OCI-LY7 (cell line): Measurements from ENCODE around the gene LRRC59. TPM values are rescaled to one million over a fixed set of nuclear protein-coding genes. Genes with fewer than 3 reads are reported as not detected.
"Not testable (repeated sequence)": the region's sequence is repeated elsewhere in the genome, so short reads cannot be mapped to it uniquely, and the experiment has no call there.

Source experiments
- BruUV-seq: library from RNA; stranded (reverse); fragments of 400-500 nt; replicated peaks from 2 replicates; lab custom pipeline; 2021; lab: Mats Ljungman, UMichigan
- CTCF ChIA-PET: fragments of 300-600 bp; sonication (Branson Sonifier 250); formaldehyde crosslinking; loops from one replicate; lab custom pipeline; 2022; ENCODE audit warnings: antibody characterized with exemption; ENCODE audit not compliant: unreplicated experiment; lab: Charles Lee
- POLR2A ChIA-PET: fragments of 300-600 bp; sonication (Branson Sonifier 250); formaldehyde crosslinking; loops from one replicate; lab custom pipeline; 2022; ENCODE audit warnings: antibody characterized with exemption; lab: Charles Lee
- DNase-seq: peaks from one replicate; pipeline ENCODE4 v3.0.0-alpha.2; 2015; ENCODE audit warnings: low spot score
- H2AFZ ChIP-seq: fragments of 200-600 bp; sonication (generic), shearing (Covaris generic); 2 replicates; pipeline ENCODE4 v1.6.1; 2014; ENCODE audit warnings: mild to moderate bottlenecking, antibody characterized with exemption, low read length, moderate library complexity
- H3K27ac ChIP-seq: fragments of 200-600 bp; sonication (generic); 2 replicates; pipeline ENCODE4 v1.5.1; 2014; ENCODE audit warnings: mixed run types, low read depth, mild to moderate bottlenecking, moderate library complexity, low read length, inconsistent platforms; ENCODE audit not compliant: poor library complexity, severe bottlenecking
- H3K36me3 ChIP-seq: fragments of 200-600 bp; sonication (generic); 2 replicates; pipeline ENCODE4 v1.6.1; 2014; ENCODE audit warnings: mild to moderate bottlenecking, antibody characterized with exemption, low read length, moderate library complexity, mixed read lengths; ENCODE audit not compliant: insufficient read depth
- H3K4me1 ChIP-seq: fragments of 200-600 bp; sonication (generic); 2 replicates; pipeline ENCODE4 v1.5.1; 2014; ENCODE audit warnings: mild to moderate bottlenecking, low read length; ENCODE audit not compliant: insufficient read depth, poor library complexity, severe bottlenecking
- H3K4me2 ChIP-seq: fragments of 200-600 bp; sonication (generic); 2 replicates; pipeline ENCODE4 v1.6.1; 2014; ENCODE audit warnings: mild to moderate bottlenecking, low read length
- H3K4me3 ChIP-seq: fragments of 200-600 bp; sonication (generic); 2 replicates; pipeline ENCODE4 v1.5.1; 2014; ENCODE audit warnings: mild to moderate bottlenecking, low read depth, low read length; ENCODE audit not compliant: poor library complexity, severe bottlenecking
- H3K79me2 ChIP-seq: fragments of 200-600 bp; sonication (generic); 2 replicates; pipeline ENCODE4 v1.6.1; 2016; ENCODE audit warnings: low read depth, mild to moderate bottlenecking, low read length, moderate library complexity, mixed read lengths; ENCODE audit not compliant: insufficient read depth
- H3K9me2 ChIP-seq: fragments of 200-600 bp; sonication (generic); 2 replicates; pipeline ENCODE4 v1.6.1; 2016; ENCODE audit warnings: mild to moderate bottlenecking, low read length, mixed read lengths; ENCODE audit not compliant: insufficient read depth
- H3K9me3 ChIP-seq: fragments of 200-600 bp; sonication (generic); 2 replicates; pipeline ENCODE4 v1.6.1; 2014; ENCODE audit warnings: mild to moderate bottlenecking, mixed run types, low read length, mixed read lengths
- H4K20me1 ChIP-seq: fragments of 200-600 bp; sonication (generic); 2 replicates; pipeline ENCODE4 v1.6.1; 2014; ENCODE audit warnings: mild to moderate bottlenecking, antibody characterized with exemption, low read length, moderate library complexity, mixed read lengths; ENCODE audit not compliant: insufficient read depth
- CTCF ChIP-seq: fragments of 200-600 bp; sonication (generic); conservative IDR thresholded peaks from 2 replicates; pipeline ENCODE4 v1.5.1; 2014; ENCODE audit warnings: mild to moderate bottlenecking, antibody characterized with exemption, low read length, moderate library complexity, mixed read lengths
- EZH2phosphoT487 ChIP-seq: fragments of 200-600 bp; sonication (generic); IDR thresholded peaks from 2 replicates; pipeline ENCODE4 v1.6.1; 2018; ENCODE audit warnings: low read depth, borderline replicate concordance, mild to moderate bottlenecking, mixed run types, antibody characterized with exemption, low read length, moderate library complexity, mixed read lengths
- intact Hi-C: fragments of 100-400 bp; cut with micrococcal nuclease; formaldehyde crosslinking; loops from one replicate; pipeline ENCODE4 v1.10.0; 2022; ENCODE audit not compliant: unreplicated experiment
- total RNA-seq, 2 experiments: library from RNA; depleted of rRNA in 1 of 2; stranded (reverse); fragments of >200 nt in 1 of 2; shearing (Covaris generic) in 1 of 2; gene quantifications; 2 replicates each; pipeline ENCODE4 v1.2.3, GENCODE V29; 2014 to 2022

LRRC59 gene
- total RNA-seq, 2 experiments from 2014 or later: 87.4 to 125 TPM

- peak overlapping the region; percentile 94 for H2AFZ ChIP-seq
- peaks cover 21% of the 10 kb centered on the region for H3K4me1 ChIP-seq
- DNase-seq: no peak
- ChIA-PET POLR2A (interaction anchor here (0.6 to 3.4 kb wide), 7 partner anchors 23 to 502 kb away, joined by 3 to 12 read pairs (median 4); partner anchors contain the start of genes EME1, LRRC59 and MRPL27), CTCF (interaction anchor here (1.0 to 1.7 kb wide), 2 partner anchors 10 to 23 kb away, joined by 3 to 6 read pairs; partner anchors contain the start of gene LRRC59)
- H3K9me2 ChIP-seq: no peaks in the 10 kb centered on the region
- no TSS peak for BruUV-seq
- H3K79me2 ChIP-seq: no peaks in the 10 kb centered on the region
- H3K27ac ChIP-seq: peak overlapping the region; percentile 68
- peak overlapping the region; percentile 65 for H3K4me2 ChIP-seq
- H3K9me3 ChIP-seq: no peaks in the 10 kb centered on the region; the same call in 1 of the 2 replicates
- no peaks in the 10 kb centered on the region for H3K36me3 ChIP-seq
- no peak for TF ChIP-seq CTCF
- TF ChIP-seq EZH2phosphoT487: no peak
- H4K20me1 ChIP-seq: no peaks in the 10 kb centered on the region
- H3K4me3 ChIP-seq: peak overlapping the region; percentile 53
- intact Hi-C loops: no loop called here
Measured at GRCh38 chr17:50420419-50421112, 23.2 kb upstream of the LRRC59 start.

DNA sequence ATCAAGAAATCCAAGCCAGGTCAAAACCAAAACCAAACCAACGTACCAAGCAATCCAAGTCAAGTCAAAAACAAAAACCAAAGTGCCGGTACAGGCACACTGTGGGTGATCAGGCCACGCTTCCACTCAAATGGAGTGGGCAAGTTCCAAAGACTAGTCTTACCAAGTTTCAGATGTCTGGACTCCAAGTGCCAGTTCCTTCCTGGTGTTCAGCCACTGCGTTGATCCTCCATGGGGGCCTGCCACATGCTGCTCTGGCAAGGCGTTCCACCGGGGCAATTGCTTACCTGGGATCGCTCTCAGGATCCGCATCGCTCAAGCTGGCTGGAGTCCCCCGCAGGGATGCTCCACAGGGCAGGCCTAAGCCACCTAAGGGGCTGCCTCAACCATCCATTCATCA lies 22.3 kb upstream of the LRRC59 start:
- POLR2A ChIA-PET: interaction anchor here (0.7 to 3.4 kb wide), 3 partner anchors 22 to 36 kb away, joined by 3 to 12 read pairs (median 4); partner anchors contain the start of gene LRRC59
- H3K4me2 ChIP-seq, H3K27ac ChIP-seq, H3K79me2 ChIP-seq, H3K36me3 ChIP-seq, H4K20me1 ChIP-seq, H3K9me3 ChIP-seq, intact Hi-C loops, DNase-seq, H3K9me2 ChIP-seq, H3K4me3 ChIP-seq, H2AFZ ChIP-seq, BruUV-seq: not testable (repeated sequence)
- CTCF ChIA-PET: interaction anchor here (1.0 kb wide), 1 partner anchor 11 kb away, joined by 3 read pairs; no protein-coding TSS in a partner anchor
- peaks cover 14% of the 10 kb centered on the region for H3K4me1 ChIP-seq

GRCh38 chr17:50414808-50415207 lies 17.5 kb upstream of the LRRC59 start:
- no peak overlapping the region for H3K27ac ChIP-seq
- no peak for TF ChIP-seq CTCF
- no peak for TF ChIP-seq EZH2phosphoT487
- ChIA-PET POLR2A (no interaction called here), CTCF (no interaction called here)
- DNase-seq: no peak
- H3K9me2 ChIP-seq: no peaks in the 10 kb centered on the region
- no peak overlapping the region for H2AFZ ChIP-seq
- H3K4me1 ChIP-seq: no peaks in the 10 kb centered on the region
- no peaks in the 10 kb centered on the region; the same call in 1 of the 2 replicates for H3K9me3 ChIP-seq
- no peaks in the 10 kb centered on the region for H3K36me3 ChIP-seq
- no peak overlapping the region for H3K4me2 ChIP-seq
- H3K79me2 ChIP-seq: no peaks in the 10 kb centered on the region
- no peak overlapping the region for H3K4me3 ChIP-seq
- H4K20me1 ChIP-seq: no peaks in the 10 kb centered on the region
- no TSS peak for BruUV-seq
- intact Hi-C loops: no loop called here
